GM04504 (cell line): ENCODE measurements around the gene SCO2.

ENCODE experiments used
- DNase-seq: peaks from one replicate; pipeline ENCODE4 v3.0.0-alpha.2; 2012; ENCODE audit warnings: low read depth

The SCO2 gene

GRCh38 chr22:50531962-50532674, 6.7 kb upstream of the SCO2 start:
- no peak for DNase-seq

- DNase-seq: no peak
Measured at GRCh38 chr22:50531546-50531961, 6.2 kb upstream of the SCO2 start.

GRCh38 chr22:50530877-50531545, 5.6 kb upstream of the SCO2 start:
- DNase-seq: no peak

GRCh38 chr22:50530580-50530876, 5.1 kb upstream of the SCO2 start:
- DNase-seq: no peak

GRCh38 chr22:50529897-50530579, 4.6 kb upstream of the SCO2 start, which contains the start of gene TYMP:
Gene TYMP (minus strand): TSS chr22:50530012. CDS start chr22:50529709, 303 bp downstream.
- no peak for DNase-seq

GRCh38 chr22:50529416-50529896, 4.1 kb upstream of the SCO2 start:
- DNase-seq: no peak

GRCh38 chr22:50528682-50529415, 3.5 kb upstream of the SCO2 start:
- DNase-seq: no peak

GRCh38 chr22:50527921-50528681, 2.7 kb upstream of the SCO2 start:
- no peak for DNase-seq

- DNase-seq: no peak
Measured at GRCh38 chr22:50526834-50527801, 1.7 kb upstream of the SCO2 start.

- no peak for DNase-seq
Measured at GRCh38 chr22:50526108-50526833, 873 bp upstream of the SCO2 start.

- DNase-seq: no peak
Measured at GRCh38 chr22:50525858-50526107, 385 bp upstream of the SCO2 start.

GRCh38 chr22:50524676-50525103, 708 bp downstream of the SCO2 start:
- DNase-seq: no peak

- DNase-seq: no peak
Measured at GRCh38 chr22:50523806-50524675, 1.4 kb downstream of the SCO2 start.

GRCh38 chr22:50523458-50523805, 2.0 kb downstream of the SCO2 start:
- no peak for DNase-seq

- no peak for DNase-seq
Measured at GRCh38 chr22:50522806-50523438, 2.5 kb downstream of the SCO2 start.

- DNase-seq: no peak
Measured at GRCh38 chr22:50522208-50522805, 3.1 kb downstream of the SCO2 start.

- DNase-seq: no peak
Measured at GRCh38 chr22:50521710-50522109, 3.7 kb downstream of the SCO2 start.

- no peak for DNase-seq
Measured at GRCh38 chr22:50520826-50521453, 4.5 kb downstream of the SCO2 start.
